ENCODE measurements around the gene AP5Z1.

- TF ChIP-seq CTCF (conservative IDR thresholded peaks at IDR 0.05 in 1 of 2, IDR thresholded peaks at IDR 0.05 in 1 of 2; ENCODE audit: extremely low read depth in 1 of 2, insufficient read depth in 1 of 2, low read depth in 1 of 2, low read length in 2 of 2) (no peak), EZH2 (IDR thresholded peaks at IDR 0.05; ENCODE audit: borderline replicate concordance, low read length) (no peak)
Measured at GRCh38 chr7:4830176-4830575, 54.8 kb downstream of the AP5Z1 start.
